ENCODE results near the gene RTL1.

- TF ChIP-seq CTCF (IDR thresholded peaks at IDR 0.05) (no peak), POLR2AphosphoS5 (IDR thresholded peaks at IDR 0.05) (no peak), POLR2A (IDR thresholded peaks at IDR 0.05) (no peak)
Observed at GRCh38 chr14:100888789-100889315, 14.7 kb downstream of the RTL1 start.

Measured in stomach (tissue), 4 donors.